ENCODE results near the gene FAM180B. TPM values are rescaled to one million over a fixed set of nuclear protein-coding genes. Genes with fewer than 3 reads are reported as not detected.
A peak's percentile ranks its signal among the peaks of the same experiment; 100 is the strongest.
"Not testable (repeated sequence)": the region's sequence is repeated elsewhere in the genome, so short reads cannot be mapped to it uniquely, and the experiment has no call there.

Gene FAM180B
- not detected in 2 replicates for total RNA-seq

DNA sequence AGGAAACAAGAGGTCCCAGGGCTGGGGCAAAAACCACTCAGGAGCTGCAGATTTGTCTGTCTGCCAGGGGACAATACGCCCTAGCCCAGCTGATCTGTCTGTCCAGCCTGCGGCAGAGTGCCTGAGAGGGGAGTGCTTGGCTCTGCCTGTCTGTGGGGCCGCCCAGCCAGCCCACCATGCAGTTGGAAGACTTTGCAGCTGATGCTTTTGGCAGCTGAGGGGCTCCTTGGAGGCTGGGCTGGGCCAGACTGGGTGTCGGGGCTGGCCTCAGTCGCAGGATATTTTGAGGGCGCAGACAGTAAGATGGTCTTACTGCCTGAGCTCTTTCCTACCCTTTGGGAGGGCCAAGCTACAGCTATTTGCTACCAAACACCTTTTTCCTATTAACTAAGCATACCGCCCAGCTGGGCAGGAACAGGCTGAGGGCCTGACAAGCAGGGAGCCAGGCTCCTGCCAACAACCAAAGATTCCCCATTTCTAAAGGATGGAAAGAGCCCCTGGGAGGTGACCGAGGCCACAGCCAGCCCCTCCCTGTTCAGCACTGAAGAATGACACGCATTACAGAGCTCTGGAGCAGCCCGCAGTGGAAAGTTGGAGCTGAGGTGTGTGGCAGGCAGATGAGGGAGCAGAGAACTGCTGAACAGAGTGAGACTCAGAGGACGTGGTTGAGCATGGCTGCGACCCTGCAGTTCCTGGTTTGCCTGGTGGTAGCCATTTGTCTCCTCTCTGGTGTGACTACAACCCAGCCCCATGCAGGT is at the start of gene FAM180B:
TSS of gene FAM180B (plus strand) at position 581 of the 758 bp plus-strand sequence. CDS start at position 672, 91 bp downstream.
- TF ChIP-seq CTCF (IDR thresholded peaks at IDR 0.05; ENCODE audit: insufficient read depth, low read depth, low read length), result no peak
- DNase-seq (ENCODE audit: low read depth), result no peak
- H3K4me3 ChIP-seq (ENCODE audit: low read depth, low read length), result no peak within 1 kb of the TSS

- no peak overlapping the region for H3K4me3 ChIP-seq (ENCODE audit: low read depth, low read length)
- TF ChIP-seq CTCF (IDR thresholded peaks at IDR 0.05; ENCODE audit: insufficient read depth, low read depth, low read length), result no peak
- DNase-seq (ENCODE audit: low read depth), result no peak
Measured at GRCh38 chr11:47536915-47537314, 49.6 kb upstream of the FAM180B start.

GRCh38 chr11:47538741-47539565 is 47.5 kb upstream of the FAM180B start:
- no peak for TF ChIP-seq CTCF (IDR thresholded peaks at IDR 0.05; ENCODE audit: insufficient read depth, low read depth, low read length)
- DNase-seq (ENCODE audit: low read depth), result peak; percentile 37
- H3K4me3 ChIP-seq (ENCODE audit: low read depth, low read length), result no peak overlapping the region

GRCh38 chr11:47539681-47540039 is 46.8 kb upstream of the FAM180B start:
- no peak for DNase-seq (ENCODE audit: low read depth)
- H3K4me3 ChIP-seq (ENCODE audit: low read depth, low read length), result no peak overlapping the region
- no peak for TF ChIP-seq CTCF (IDR thresholded peaks at IDR 0.05; ENCODE audit: insufficient read depth, low read depth, low read length)

DNA sequence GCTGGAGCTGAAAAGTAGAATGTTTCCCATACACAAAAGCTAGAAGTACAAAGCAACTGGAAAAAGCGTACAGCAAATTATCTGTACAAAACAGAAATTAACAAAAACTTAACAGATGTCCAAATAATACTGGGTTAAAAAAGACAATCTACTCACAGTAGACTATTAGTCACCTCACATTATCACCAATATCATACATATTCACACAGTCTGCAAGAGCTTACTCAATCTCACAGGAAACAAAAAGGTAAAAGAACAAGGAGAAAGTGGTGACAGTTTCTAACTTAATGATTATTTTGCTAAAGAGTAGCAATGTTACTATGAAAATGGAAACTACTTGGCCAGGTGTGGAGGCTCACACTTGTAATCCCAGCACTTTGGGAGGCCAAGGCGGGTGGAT is 45.4 kb upstream of the FAM180B start:
- DNase-seq (ENCODE audit: low read depth), result no peak
- H3K4me3 ChIP-seq (ENCODE audit: low read depth, low read length), result no peak overlapping the region
- no peak for TF ChIP-seq CTCF (IDR thresholded peaks at IDR 0.05; ENCODE audit: insufficient read depth, low read depth, low read length)

GRCh38 chr11:47545298-47545697 is 41.2 kb upstream of the FAM180B start:
- no peak for TF ChIP-seq CTCF (IDR thresholded peaks at IDR 0.05; ENCODE audit: insufficient read depth, low read depth, low read length)
- DNase-seq (ENCODE audit: low read depth), result no peak
- no peak overlapping the region for H3K4me3 ChIP-seq (ENCODE audit: low read depth, low read length)

DNA sequence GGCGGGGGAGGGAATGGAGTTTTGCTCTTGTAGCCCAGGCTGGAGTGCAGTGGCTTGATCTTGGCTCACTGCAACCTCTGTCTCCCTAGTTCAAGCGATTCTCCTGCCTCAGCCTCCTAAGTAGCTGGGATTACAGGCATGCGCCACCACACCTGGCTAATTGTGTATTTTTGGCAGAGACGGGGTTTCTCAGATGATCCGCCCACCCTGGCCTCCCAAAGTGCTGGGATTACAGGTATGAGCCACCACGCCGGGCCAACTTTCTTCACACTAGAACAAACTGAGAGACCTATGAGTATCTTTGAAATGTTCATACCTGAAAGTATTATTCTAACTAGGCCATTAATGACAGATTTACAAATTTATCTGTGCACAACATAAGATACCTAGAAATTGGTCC is 40.2 kb upstream of the FAM180B start:
- H3K4me3 ChIP-seq (ENCODE audit: low read depth, low read length); DNase-seq (ENCODE audit: low read depth): not testable (repeated sequence)

Data from fibroblast of villous mesenchyme (primary cell).